CD4-positive, alpha-beta memory T cell (primary cell): ENCODE results near the gene USP17L5. TPM values are rescaled to one million over a fixed set of nuclear protein-coding genes. Genes with fewer than 3 reads are reported as not detected.
"Not testable (repeated sequence)": the region's sequence is repeated elsewhere in the genome, so short reads cannot be mapped to it uniquely, and the experiment has no call there.

Source experiments
- CTCF ChIA-PET: fragments of 350-600 bp; sonication (Branson Sonifier 250); formaldehyde crosslinking; loops from one replicate; lab custom pipeline; 2021; ENCODE audit warnings: inconsistent platforms; ENCODE audit not compliant: partially characterized antibody; lab: Charles Lee
- POLR2A ChIA-PET: fragments of 350-600 bp; sonication (Branson Sonifier 250); formaldehyde crosslinking; loops from one replicate; lab custom pipeline; 2021; ENCODE audit not compliant: partially characterized antibody; lab: Charles Lee
- DNase-seq, 5 donors: peaks; one replicate each; pipeline versions ENCODE4 v3.0.0 to v3.0.0-alpha.2; 2020 to 2022; ENCODE audit warnings: mixed read lengths in 1 of 5
- H3K27ac ChIP-seq: one replicate; pipeline ENCODE4 v1.7.0; 2013; ENCODE audit warnings: low read depth, low read length
- H3K27me3 ChIP-seq: 2 replicates; pipeline ENCODE4 v1.7.0; 2013; ENCODE audit warnings: mild to moderate bottlenecking, low read length, moderate library complexity; ENCODE audit not compliant: insufficient read depth
- H3K36me3 ChIP-seq: 2 replicates; pipeline ENCODE4 v1.7.0; 2013; ENCODE audit warnings: mild to moderate bottlenecking, low read length, moderate library complexity; ENCODE audit not compliant: insufficient read depth
- H3K4me1 ChIP-seq: 2 replicates; pipeline ENCODE4 v1.7.0; 2013; ENCODE audit warnings: mild to moderate bottlenecking, low read length, moderate library complexity; ENCODE audit not compliant: insufficient read depth
- H3K4me3 ChIP-seq, 2 donors: one replicate each; pipeline ENCODE4 v1.7.0; 2013; ENCODE audit warnings: low read length in 2 of 2, mild to moderate bottlenecking in 1 of 2
- H3K9me3 ChIP-seq, 2 donors: one replicate each; pipeline ENCODE4 v1.7.0; 2013; ENCODE audit warnings: low read length in 2 of 2, control low read depth in 1 of 2; ENCODE audit not compliant: control insufficient read depth in 1 of 2
- H3K27ac Mint-ChIP-seq, 7 donors: one replicate each; pipeline ENCODE4 v1.8.0; 2020 to 2021; ENCODE audit warnings: mixed read lengths in 7 of 7, mild to moderate bottlenecking in 6 of 7, inconsistent platforms in 3 of 7, moderate library complexity in 3 of 7
- H3K27me3 Mint-ChIP-seq, 2 donors: one replicate each; pipeline ENCODE4 v1.8.0; 2020 to 2021; ENCODE audit warnings: mixed read lengths in 2 of 2
- H3K36me3 Mint-ChIP-seq, 2 donors: one replicate each; pipeline ENCODE4 v1.8.0; 2020 to 2021; ENCODE audit warnings: mixed read lengths in 2 of 2, inconsistent platforms in 1 of 2, mild to moderate bottlenecking in 1 of 2
- H3K4me1 Mint-ChIP-seq, 4 donors: one replicate each; pipeline ENCODE4 v1.8.0; 2020 to 2021; ENCODE audit warnings: mixed read lengths in 4 of 4, mild to moderate bottlenecking in 1 of 4
- H3K4me3 Mint-ChIP-seq, 8 donors: one replicate each; pipeline ENCODE4 v1.8.0; 2020 to 2021; ENCODE audit warnings: mixed read lengths in 8 of 8, mild to moderate bottlenecking in 7 of 8, moderate library complexity in 6 of 8, inconsistent platforms in 3 of 8
- H3K9me3 Mint-ChIP-seq, 8 donors: one replicate each; pipeline ENCODE4 v1.8.0; 2020 to 2021; ENCODE audit warnings: mixed read lengths in 8 of 8, mild to moderate bottlenecking in 5 of 8, inconsistent platforms in 3 of 8, moderate library complexity in 1 of 8
- intact Hi-C: fragments of 100-400 bp; cut with micrococcal nuclease; formaldehyde crosslinking; loops from one replicate; pipeline ENCODE4 v1.15.1; 2023
- polyA plus RNA-seq, 2 donors: library from polyadenylated mRNA; unstranded; fragments of 300-500 nt; fragmentation: Illumina TruSeq; gene quantifications; one replicate each; pipeline ENCODE4 v1.2.3, GENCODE V29; 2021
- total RNA-seq, 2 experiments: library from RNA; stranded (reverse); gene quantifications; one replicate each; pipeline ENCODE4 v1.2.3, GENCODE V29; 2021

USP17L5 gene
- total and polyA plus RNA-seq, 4 experiments from 2014 or later: not detected

DNA sequence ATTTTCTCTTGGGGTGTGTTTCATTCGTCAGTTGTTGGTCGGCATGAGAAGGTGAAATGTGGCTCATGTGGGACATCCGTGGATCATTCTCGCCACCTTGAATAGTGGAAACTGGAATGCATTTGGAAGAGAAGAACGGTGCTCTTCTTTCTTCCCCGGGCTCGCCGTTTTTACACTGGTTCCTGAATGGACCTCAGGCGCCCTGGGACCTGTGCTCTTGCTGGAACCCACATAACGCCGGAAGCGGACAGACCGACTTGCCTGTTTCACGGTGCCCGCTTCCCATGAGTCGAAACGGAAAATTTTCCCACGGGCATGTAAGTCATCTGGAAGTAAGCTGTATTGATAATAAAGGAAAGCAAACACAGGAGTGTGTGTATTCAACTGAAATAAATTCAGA, 11.7 kb downstream of the USP17L5 start:
- H3K36me3 Mint-ChIP-seq, intact Hi-C loops, H3K4me3 ChIP-seq, CTCF ChIA-PET, H3K36me3 ChIP-seq, H3K4me3 Mint-ChIP-seq, H3K27me3 ChIP-seq, POLR2A ChIA-PET, H3K4me1 Mint-ChIP-seq, H3K9me3 Mint-ChIP-seq, H3K4me1 ChIP-seq, H3K27ac ChIP-seq, H3K27ac Mint-ChIP-seq, H3K9me3 ChIP-seq, DNase-seq, H3K27me3 Mint-ChIP-seq: not testable (repeated sequence)

DNA sequence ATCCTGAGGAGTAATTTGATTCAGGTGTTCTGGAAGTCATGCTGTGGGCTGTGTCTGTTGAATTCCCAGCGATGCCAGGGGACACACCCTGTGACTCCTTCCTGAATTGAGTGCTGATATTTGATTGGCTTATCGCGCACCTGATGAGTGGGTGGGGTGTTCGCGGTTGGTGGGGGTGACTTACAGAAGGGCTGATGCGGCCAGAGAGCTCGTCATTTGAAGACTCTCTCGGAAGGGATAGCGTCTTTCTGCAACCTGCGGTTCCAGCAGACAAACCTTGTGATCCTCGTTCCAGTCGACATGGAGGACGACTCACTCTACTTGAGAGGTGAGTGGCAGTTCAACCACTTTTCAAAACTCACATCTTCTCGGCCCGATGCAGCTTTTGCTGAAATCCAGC, 14.1 kb downstream of the USP17L5 start, which contains the start of gene USP17L29:
TSS of gene USP17L29 (plus strand) at position 301 of the 400 bp plus-strand sequence. CDS start at position 301, 0 bp downstream.
- H3K27me3 ChIP-seq, H3K27ac Mint-ChIP-seq, H3K9me3 ChIP-seq, CTCF ChIA-PET, H3K4me1 Mint-ChIP-seq, H3K4me1 ChIP-seq, H3K36me3 ChIP-seq, POLR2A ChIA-PET, H3K36me3 Mint-ChIP-seq, H3K4me3 Mint-ChIP-seq, intact Hi-C loops, H3K9me3 Mint-ChIP-seq, H3K27me3 Mint-ChIP-seq, H3K27ac ChIP-seq, H3K4me3 ChIP-seq, DNase-seq: not testable (repeated sequence)

GRCh38 chr4:9362829-9363228, 23.6 kb downstream of the USP17L5 start, which contains the start of gene USP17L30:
Gene USP17L30, plus strand, starts transcription at chr4:9363129. Its CDS starts 0 bp downstream, at chr4:9363129.
- H3K27me3 ChIP-seq, H3K9me3 Mint-ChIP-seq, H3K27me3 Mint-ChIP-seq, H3K27ac ChIP-seq, H3K36me3 ChIP-seq, POLR2A ChIA-PET, H3K4me1 ChIP-seq, H3K9me3 ChIP-seq, CTCF ChIA-PET, H3K4me3 Mint-ChIP-seq, DNase-seq, H3K4me3 ChIP-seq, H3K36me3 Mint-ChIP-seq, H3K4me1 Mint-ChIP-seq, H3K27ac Mint-ChIP-seq, intact Hi-C loops: not testable (repeated sequence)

DNA sequence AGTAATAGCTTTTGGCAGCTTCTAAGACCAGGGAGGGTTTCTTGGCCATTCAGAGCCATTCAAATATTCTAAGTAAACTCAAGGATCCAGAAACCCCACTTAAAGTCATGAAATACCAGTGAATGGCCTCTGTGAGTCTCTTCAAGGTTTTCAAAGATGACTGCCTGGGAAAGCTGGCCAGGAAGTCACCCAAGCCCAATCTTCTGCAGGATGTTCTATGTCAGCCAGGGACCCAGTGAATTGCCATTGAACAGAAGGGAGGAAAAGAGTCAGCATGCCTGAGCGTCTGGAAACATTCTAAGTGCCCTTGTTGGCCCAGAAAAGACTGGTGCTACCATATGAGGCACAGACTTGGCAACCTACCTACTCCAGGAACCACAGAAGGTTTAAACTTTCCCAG, 40.7 kb downstream of the USP17L5 start:
- H3K36me3 Mint-ChIP-seq, CTCF ChIA-PET, H3K27me3 ChIP-seq, H3K27ac Mint-ChIP-seq, H3K27me3 Mint-ChIP-seq, H3K4me3 ChIP-seq, H3K9me3 ChIP-seq, H3K27ac ChIP-seq, H3K4me1 ChIP-seq, POLR2A ChIA-PET, H3K4me1 Mint-ChIP-seq, H3K4me3 Mint-ChIP-seq, intact Hi-C loops, H3K36me3 ChIP-seq, DNase-seq, H3K9me3 Mint-ChIP-seq: not testable (repeated sequence)

GRCh38 chr4:9381012-9381534, 41.9 kb downstream of the USP17L5 start:
- peak; percentile 38 to 61 (median 49) for DNase-seq
- H3K27me3 ChIP-seq, H3K4me3 ChIP-seq, H3K27ac ChIP-seq, H3K36me3 Mint-ChIP-seq, POLR2A ChIA-PET, H3K9me3 ChIP-seq, H3K27me3 Mint-ChIP-seq, intact Hi-C loops, CTCF ChIA-PET, H3K4me1 Mint-ChIP-seq, H3K4me1 ChIP-seq, H3K9me3 Mint-ChIP-seq, H3K27ac Mint-ChIP-seq, H3K36me3 ChIP-seq: not testable (repeated sequence)
- H3K4me3 Mint-ChIP-seq: peak overlapping the region in 6 of 8 donors; percentile 12 to 64 (median 43)

- Mint-ChIP-seq H3K27me3 (peaks cover 0 to 1% of the 10 kb centered on the region in 2 donors), H3K36me3 (no peaks in the 10 kb centered on the region), H3K4me3 (no peak overlapping the region), H3K27ac (no peak overlapping the region), H3K4me1 (peaks cover 0 to 4% (median 3%) of the 10 kb centered on the region in 4 donors), H3K9me3 (no peaks in the 10 kb centered on the region)
- ChIA-PET CTCF (no interaction called here), POLR2A (no interaction called here)
- intact Hi-C loops: no loop called here
- no peaks in the 10 kb centered on the region for H3K4me1 ChIP-seq
- H3K9me3 ChIP-seq: no peaks in the 10 kb centered on the region
- H3K4me3 ChIP-seq: no peak overlapping the region
- no peak for DNase-seq
- no peaks in the 10 kb centered on the region for H3K36me3 ChIP-seq
- H3K27ac ChIP-seq: no peak overlapping the region
- H3K27me3 ChIP-seq: no peaks in the 10 kb centered on the region
Observed at GRCh38 chr4:9384126-9384525, 44.9 kb downstream of the USP17L5 start.

- H3K4me1 ChIP-seq, H3K36me3 Mint-ChIP-seq, CTCF ChIA-PET, DNase-seq, H3K36me3 ChIP-seq, H3K27ac Mint-ChIP-seq, H3K9me3 ChIP-seq, H3K9me3 Mint-ChIP-seq, intact Hi-C loops, H3K27me3 ChIP-seq, H3K27ac ChIP-seq, POLR2A ChIA-PET, H3K27me3 Mint-ChIP-seq, H3K4me3 ChIP-seq, H3K4me1 Mint-ChIP-seq: not testable (repeated sequence)
- H3K4me3 Mint-ChIP-seq: peak overlapping the region in 1 of 8 donors; percentile 13
Observed at GRCh38 chr4:9389001-9389400, 49.8 kb downstream of the USP17L5 start.
